Testis (tissue), 2 donors: ENCODE results near the gene STARD3.

ENCODE experiments used
- CTCF ChIP-seq, 3 experiments: fragments of 450-650 bp in 2 of 3; fragments of 200-600 bp in 1 of 3; sonication (generic) in 1 of 3; IDR thresholded peaks; one replicate each; pipeline ENCODE4 v1.5.1; 2016 to 2019; ENCODE audit warnings: antibody characterized with exemption in 3 of 3, mild to moderate bottlenecking in 2 of 3, moderate library complexity in 1 of 3
- POLR2A ChIP-seq: fragments of 450-650 bp; IDR thresholded peaks from one replicate; pipeline ENCODE4 v1.6.1; 2017; ENCODE audit warnings: antibody characterized with exemption, mild to moderate bottlenecking, moderate library complexity

GRCh38 chr17:39703913-39704312 lies 67.0 kb downstream of the STARD3 start:
- TF ChIP-seq CTCF (IDR thresholded peaks at IDR 0.05) (no peak), POLR2A (no peak)
